ENCODE data around the gene ZNF628.

- TF ChIP-seq CTCF (IDR thresholded peaks at IDR 0.05; ENCODE audit: low read depth, low read length) = no peak
- no peak for TF ChIP-seq EZH2phosphoT487 (IDR thresholded peaks at IDR 0.05; ENCODE audit: low read depth)
These were observed 10.8 kb upstream of the ZNF628 start for GRCh38 chr19:55465460-55466240.

All from OCI-LY3 (cell line).